ENCODE data around the gene MRPL44.

DNA sequence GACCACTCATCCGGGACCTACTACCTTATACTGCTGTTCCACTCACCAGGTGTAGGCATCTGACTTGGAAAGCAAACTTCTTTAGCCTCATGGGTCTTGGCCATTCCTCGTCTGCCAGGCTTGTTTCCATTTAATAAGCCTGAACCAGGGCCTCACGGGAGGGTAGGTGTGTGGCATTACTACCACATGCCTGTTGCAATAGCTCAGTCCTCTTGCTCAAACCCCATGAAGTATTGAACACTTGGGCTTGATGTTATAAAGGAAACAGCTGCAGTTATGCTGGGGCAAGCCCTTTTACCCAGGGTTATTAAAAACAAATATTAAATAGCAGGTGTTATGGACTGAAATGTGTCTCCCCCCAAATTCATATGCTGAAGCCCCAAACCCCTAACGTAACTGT is 21.2 kb downstream of the MRPL44 start:
- TF ChIP-seq PRDM10 (CRISPR knock-in tag; IDR thresholded peaks at IDR 0.05; ENCODE audit: low read depth): no peak
- no peak for TF ChIP-seq CHD4 (IDR thresholded peaks at IDR 0.05; ENCODE audit: borderline replicate concordance, low read length)
- TF ChIP-seq SNRNP70 (IDR thresholded peaks at IDR 0.05; ENCODE audit: low read depth, low read length): no peak
- no peak for TF ChIP-seq MZF1 (CRISPR knock-in tag; IDR thresholded peaks at IDR 0.05; ENCODE audit: borderline replicate concordance)
- TF ChIP-seq TCF12 (IDR thresholded peaks at IDR 0.05): no peak
- TF ChIP-seq TCF12 (CRISPR knock-in tag; IDR thresholded peaks at IDR 0.05): no peak
- TF ChIP-seq RXRB (CRISPR knock-in tag; IDR thresholded peaks at IDR 0.05; ENCODE audit: borderline replicate concordance): no peak
- TF ChIP-seq FOXK1 (CRISPR knock-in tag; IDR thresholded peaks at IDR 0.05; ENCODE audit: borderline replicate concordance, low read depth): no peak
- TF ChIP-seq PCBP2 (optimal IDR thresholded peaks at IDR 0.05; ENCODE audit: low read depth, low read length, poor library complexity, severe bottlenecking): no peak
- no peak for TF ChIP-seq SNAPC2 (CRISPR knock-in tag; IDR thresholded peaks at IDR 0.05)

All from HepG2 (cell line).